Osteocyte (in vitro differentiated cells): ENCODE data around the gene MYD88. TPM values are rescaled to one million over a fixed set of nuclear protein-coding genes. Genes with fewer than 3 reads are reported as not detected.

Experiments
- DNase-seq: peaks from one replicate; pipeline ENCODE4 v3.0.0; 2021; ENCODE audit warnings: mixed read lengths; ENCODE audit not compliant: unreplicated experiment; ENCODE audit errors: extremely low spot score
- H3K27ac Mint-ChIP-seq: one replicate; pipeline ENCODE4 v1.8.0; 2021; ENCODE audit warnings: mild to moderate bottlenecking, mixed read lengths; ENCODE audit not compliant: unreplicated experiment
- H3K27me3 Mint-ChIP-seq: one replicate; pipeline ENCODE4 v1.8.0; 2021; ENCODE audit warnings: mixed read lengths; ENCODE audit not compliant: unreplicated experiment
- H3K36me3 Mint-ChIP-seq: one replicate; pipeline ENCODE4 v1.8.0; 2021; ENCODE audit warnings: mixed read lengths; ENCODE audit not compliant: unreplicated experiment
- H3K4me1 Mint-ChIP-seq: one replicate; pipeline ENCODE4 v1.8.0; 2021; ENCODE audit warnings: mixed read lengths; ENCODE audit not compliant: unreplicated experiment
- H3K4me3 Mint-ChIP-seq: one replicate; pipeline ENCODE4 v1.8.0; 2021; ENCODE audit warnings: mild to moderate bottlenecking, moderate library complexity, mixed read lengths; ENCODE audit not compliant: unreplicated experiment
- H3K9me3 Mint-ChIP-seq: one replicate; pipeline ENCODE4 v1.8.0; 2021; ENCODE audit warnings: mixed read lengths; ENCODE audit not compliant: unreplicated experiment
- CTCF ChIP-seq: fragments of 200-600 bp; sonication (generic); IDR thresholded peaks from 2 replicates; pipeline ENCODE4 v1.5.0; 2021; ENCODE audit warnings: antibody characterized with exemption, mild to moderate bottlenecking, moderate library complexity
- total RNA-seq: library from RNA; stranded (reverse); gene quantifications from 2 replicates; pipeline ENCODE4 v1.2.1, GENCODE V29; 2021

Gene MYD88
- total RNA-seq, 1 donor from 2014 or later, result 13.3 TPM

GRCh38 chr3:38095669-38096483, 42.6 kb upstream of the MYD88 start:
- TF ChIP-seq CTCF, result no peak
- Mint-ChIP-seq H3K4me3 (no peak overlapping the region), H3K9me3 (no peaks in the 10 kb centered on the region), H3K36me3 (no peaks in the 10 kb centered on the region), H3K27ac (no peak overlapping the region), H3K4me1 (no peaks in the 10 kb centered on the region), H3K27me3 (peaks cover 56% of the 10 kb centered on the region)
- no peak for DNase-seq

- Mint-ChIP-seq H3K9me3 (no peaks in the 10 kb centered on the region), H3K27ac (no peak overlapping the region), H3K4me3 (no peak overlapping the region), H3K4me1 (no peaks in the 10 kb centered on the region), H3K36me3 (no peaks in the 10 kb centered on the region), H3K27me3 (peaks cover 56% of the 10 kb centered on the region)
- no peak for TF ChIP-seq CTCF
- DNase-seq, result no peak
Observed at GRCh38 chr3:38097446-38098375, 40.8 kb upstream of the MYD88 start.

- no peak overlapping the region for H3K27ac Mint-ChIP-seq
- H3K4me1 Mint-ChIP-seq, result no peaks in the 10 kb centered on the region
- H3K4me3 Mint-ChIP-seq, result no peak overlapping the region
- DNase-seq, result no peak
- TF ChIP-seq CTCF, result no peak
- H3K9me3 Mint-ChIP-seq, result no peaks in the 10 kb centered on the region
- peaks cover 58% of the 10 kb centered on the region for H3K27me3 Mint-ChIP-seq
- no peaks in the 10 kb centered on the region for H3K36me3 Mint-ChIP-seq
Observed at GRCh38 chr3:38098376-38098723, 40.1 kb upstream of the MYD88 start.

GRCh38 chr3:38099518-38099917, 38.9 kb upstream of the MYD88 start:
- no peaks in the 10 kb centered on the region for H3K4me1 Mint-ChIP-seq
- peaks cover 56% of the 10 kb centered on the region for H3K27me3 Mint-ChIP-seq
- H3K27ac Mint-ChIP-seq, result no peak overlapping the region
- TF ChIP-seq CTCF, result no peak
- H3K36me3 Mint-ChIP-seq, result no peaks in the 10 kb centered on the region
- no peak overlapping the region for H3K4me3 Mint-ChIP-seq
- no peak for DNase-seq
- peaks cover 5% of the 10 kb centered on the region for H3K9me3 Mint-ChIP-seq

GRCh38 chr3:38100498-38100897, 38.0 kb upstream of the MYD88 start:
- H3K27ac Mint-ChIP-seq, result no peak overlapping the region
- TF ChIP-seq CTCF, result no peak
- DNase-seq, result no peak
- H3K27me3 Mint-ChIP-seq, result peaks cover 60% of the 10 kb centered on the region
- H3K9me3 Mint-ChIP-seq, result peaks cover 15% of the 10 kb centered on the region
- no peaks in the 10 kb centered on the region for H3K36me3 Mint-ChIP-seq
- H3K4me1 Mint-ChIP-seq, result no peaks in the 10 kb centered on the region
- no peak overlapping the region for H3K4me3 Mint-ChIP-seq
